OCI-LY1 (cell line): ENCODE results near the gene PTPRM.

Experiments used
- CTCF ChIP-seq: fragments of 200-600 bp; sonication (generic), shearing (Covaris generic); IDR thresholded peaks from 2 replicates; pipeline ENCODE4 v1.5.1; 2017; ENCODE audit warnings: mild to moderate bottlenecking, antibody characterized with exemption, low read length, moderate library complexity, mixed read lengths
- EZH2 ChIP-seq: fragments of 200-600 bp; sonication (generic), shearing (Covaris generic); IDR thresholded peaks from 2 replicates; pipeline ENCODE4 v1.8.0; 2017; ENCODE audit warnings: borderline replicate concordance, mixed run types, mild to moderate bottlenecking, antibody characterized with exemption, low read length, moderate library complexity, mixed read lengths

- TF ChIP-seq CTCF, result no peak
- TF ChIP-seq EZH2, result no peak
Measured at GRCh38 chr18:7567474-7568425, 634 bp downstream of the PTPRM start.
